ENCODE measurements around the gene SLC38A3. TPM values are rescaled to one million over a fixed set of nuclear protein-coding genes. Genes with fewer than 3 reads are reported as not detected.
A peak's percentile ranks its signal among the peaks of the same experiment; 100 is the strongest.

SLC38A3 gene
- polyA plus RNA-seq, 1 experiment, result 0.06 TPM

GRCh38 chr3:50264964-50265485 lies 60.0 kb downstream of the SLC38A3 start:
- CTCF ChIA-PET, result interaction anchor here (0.6 to 2.8 kb wide), 3 partner anchors 18 to 141 kb away, joined by 3 to 22 read pairs (median 5); no protein-coding TSS in a partner anchor
- peak overlapping the region; percentile 84 for H3K27ac ChIP-seq (ENCODE audit: low read depth, low read length)
- no peak for TF ChIP-seq CTCF (IDR thresholded peaks at IDR 0.05; ENCODE audit: low read depth, low read length)
- H3K27me3 ChIP-seq (ENCODE audit: control insufficient read depth, insufficient read depth, low read length), result no peaks in the 10 kb centered on the region
- H3K9me3 ChIP-seq (ENCODE audit: control insufficient read depth, insufficient read depth, low read length), result no peaks in the 10 kb centered on the region; the same call in 1 of the 2 replicates
- no peak for DNase-seq (ENCODE audit: low read depth, low spot score)
- H3K4me3 ChIP-seq (ENCODE audit: low read depth, low read length), result no peak overlapping the region
- POLR2A ChIA-PET, result interaction anchor here (0.5 to 1.5 kb wide), 13 partner anchors 12 to 84 kb away, joined by 3 to 18 read pairs (median 4); partner anchors contain the start of genes GNAI2, HYAL3, LSMEM2 and NAA80

- TF ChIP-seq CTCF (IDR thresholded peaks at IDR 0.05; ENCODE audit: low read depth, low read length), result no peak
- POLR2A ChIA-PET, result interaction anchor here (1.5 kb wide), 1 partner anchor 30 kb away, joined by 18 read pairs; the partner anchor contains the start of gene GNAI2
- Histone ChIP-seq H3K27ac (ENCODE audit: low read depth, low read length) (peak overlapping the region; percentile 84), H3K4me3 (ENCODE audit: low read depth, low read length) (no peak overlapping the region), H3K27me3 (ENCODE audit: control insufficient read depth, insufficient read depth, low read length) (no peaks in the 10 kb centered on the region), H3K9me3 (ENCODE audit: control insufficient read depth, insufficient read depth, low read length) (no peaks in the 10 kb centered on the region)
- no peak for DNase-seq (ENCODE audit: low read depth, low spot score)
- CTCF ChIA-PET, result interaction anchor here (2.8 kb wide), 1 partner anchor 19 kb away, joined by 22 read pairs; no protein-coding TSS in a partner anchor
Observed at GRCh38 chr3:50265571-50265970, 60.5 kb downstream of the SLC38A3 start.

- Histone ChIP-seq H3K9me3 (ENCODE audit: control insufficient read depth, insufficient read depth, low read length) (no peaks in the 10 kb centered on the region), H3K27ac (ENCODE audit: low read depth, low read length) (peak overlapping the region; percentile 84), H3K4me3 (ENCODE audit: low read depth, low read length) (no peak overlapping the region), H3K27me3 (ENCODE audit: control insufficient read depth, insufficient read depth, low read length) (no peaks in the 10 kb centered on the region)
- DNase-seq (ENCODE audit: low read depth, low spot score), result no peak
- CTCF ChIA-PET, result interaction anchor here (1.3 to 1.6 kb wide), 2 partner anchors 9 to 19 kb away, joined by 4 to 7 read pairs; no protein-coding TSS in a partner anchor
- POLR2A ChIA-PET, result interaction anchor here (2.0 kb wide), 1 partner anchor 13 kb away, joined by 5 read pairs; the partner anchor contains the start of gene LSMEM2
- TF ChIP-seq CTCF (IDR thresholded peaks at IDR 0.05; ENCODE audit: low read depth, low read length), result no peak
Observed at GRCh38 chr3:50266017-50266416, 60.9 kb downstream of the SLC38A3 start.

- ChIA-PET CTCF (interaction anchor here (0.9 to 1.6 kb wide), 4 partner anchors 10 to 74 kb away, joined by 3 to 7 read pairs (median 4); no protein-coding TSS in a partner anchor), POLR2A (interaction anchor here (1.0 to 2.0 kb wide), 2 partner anchors 13 to 27 kb away, joined by 3 to 5 read pairs; partner anchors contain the start of gene LSMEM2)
- peak overlapping the region; percentile 11 for H3K27ac ChIP-seq (ENCODE audit: low read depth, low read length)
- no peaks in the 10 kb centered on the region for H3K9me3 ChIP-seq (ENCODE audit: control insufficient read depth, insufficient read depth, low read length)
- no peaks in the 10 kb centered on the region for H3K27me3 ChIP-seq (ENCODE audit: control insufficient read depth, insufficient read depth, low read length)
- peak overlapping the region; percentile 49 for H3K4me3 ChIP-seq (ENCODE audit: low read depth, low read length)
- no peak for DNase-seq (ENCODE audit: low read depth, low spot score)
- TF ChIP-seq CTCF (IDR thresholded peaks at IDR 0.05; ENCODE audit: low read depth, low read length), result no peak
Observed at GRCh38 chr3:50266836-50267235, 61.8 kb downstream of the SLC38A3 start.
